GM21717 (cell line): ENCODE results near the gene IL1RL1.

ENCODE experiments used
- ATAC-seq: cut with Tn5 transposase; IDR thresholded peaks from one replicate; pipeline ENCODE4 v1.9.1; 2021; ENCODE audit warnings: mild to moderate bottlenecking, moderate library complexity; ENCODE audit not compliant: unreplicated experiment

IL1RL1 gene

DNA sequence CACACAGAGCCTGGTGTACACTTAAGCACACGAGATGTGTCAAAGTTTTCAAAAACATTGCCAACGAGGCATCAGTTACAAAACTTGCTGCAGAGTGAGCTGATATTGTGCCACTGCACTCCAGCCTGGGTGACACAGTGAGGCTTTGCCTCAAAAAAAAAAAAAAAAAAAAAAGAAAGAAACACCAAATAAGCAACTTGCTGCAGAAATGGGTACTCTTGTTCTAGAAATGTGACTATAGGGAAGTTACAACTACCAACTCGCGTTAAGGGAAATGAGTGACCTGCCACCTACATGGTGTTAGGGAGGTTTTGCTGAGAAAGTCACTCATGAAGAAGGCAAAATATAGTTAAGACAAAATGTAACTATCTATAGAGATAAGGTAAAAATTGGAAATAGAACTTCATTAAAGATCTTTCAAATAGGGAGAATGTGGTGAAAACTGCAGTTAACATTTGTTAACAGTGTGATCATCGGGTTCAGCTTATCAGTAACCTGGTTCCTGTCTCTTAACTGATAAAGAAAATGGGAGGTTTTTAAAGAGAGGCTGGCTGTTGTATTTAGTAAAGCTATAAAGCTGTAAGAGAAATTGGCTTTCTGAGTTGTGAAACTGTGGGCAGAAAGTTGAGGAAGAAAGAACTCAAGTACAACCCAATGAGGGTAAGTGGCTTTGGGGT is at the start of gene IL1RL1:
Gene IL1RL1 (plus strand): TSS at position 600 of the 677 bp plus-strand sequence. CDS start 26,702 bp downstream, outside the sequence.
- ATAC-seq = no peak

DNA sequence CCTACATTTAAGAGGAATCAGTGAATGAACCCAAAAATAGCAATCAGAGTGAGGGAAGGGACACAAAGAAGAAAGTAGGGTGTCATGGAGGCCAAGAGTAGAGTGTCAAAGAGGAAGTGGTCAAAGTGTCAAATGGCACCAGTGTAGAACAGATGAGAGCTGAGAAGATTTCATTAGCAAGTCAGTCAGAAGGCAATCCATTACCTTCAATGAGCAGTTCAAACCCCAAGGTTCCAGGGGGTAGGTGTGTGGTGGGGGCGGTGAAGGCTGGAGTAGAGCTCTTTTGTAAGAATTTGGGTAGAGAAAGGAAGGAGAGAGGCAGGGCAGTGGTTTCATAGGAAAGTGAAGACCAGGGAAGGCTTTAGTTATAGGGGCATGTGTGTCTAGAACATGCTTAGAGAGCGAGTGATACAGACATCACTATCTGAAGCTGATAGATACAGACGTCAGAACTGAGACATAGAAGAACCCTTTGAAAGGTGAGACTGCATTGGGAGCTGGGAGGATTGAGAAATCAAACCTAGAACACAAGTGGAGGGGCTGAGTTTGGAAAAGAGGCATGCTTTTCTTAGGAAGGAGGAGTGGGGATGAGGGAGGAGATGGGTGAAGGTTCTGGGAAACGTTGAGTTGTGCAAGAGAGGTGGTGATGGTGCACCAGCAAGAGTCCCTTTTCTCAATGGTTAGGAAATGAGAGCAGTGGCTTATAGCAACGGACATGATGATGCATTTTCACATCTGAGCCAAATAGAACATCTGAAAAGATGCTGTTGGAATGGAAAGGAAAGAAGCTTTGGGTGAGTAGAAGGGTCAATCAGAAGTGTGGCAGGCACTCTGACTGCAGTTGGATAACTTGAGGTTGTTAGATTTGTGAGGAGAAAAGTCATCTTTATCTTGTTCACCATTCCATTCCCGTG is 48.9 kb upstream of the IL1RL1 start:
- no peak for ATAC-seq

DNA sequence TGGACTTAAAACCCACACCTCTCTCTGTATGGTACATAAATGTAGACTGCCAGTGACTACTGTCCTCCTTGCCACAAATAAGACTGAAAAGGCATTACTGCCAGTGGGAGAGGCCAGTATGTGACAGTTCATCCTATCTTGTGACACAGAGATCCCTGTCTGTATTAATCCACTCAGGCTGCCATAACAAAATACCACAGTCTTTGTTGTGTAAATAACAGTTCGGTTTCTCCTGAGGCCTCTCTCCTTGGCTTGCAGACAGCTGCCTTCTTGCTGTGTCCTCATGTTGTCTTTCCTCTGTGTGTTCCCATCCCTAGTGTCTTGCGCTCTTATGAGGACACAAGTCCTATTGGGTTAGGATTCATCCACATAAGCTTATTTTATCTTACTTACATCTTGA is 46.4 kb upstream of the IL1RL1 start:
- no peak for ATAC-seq

DNA sequence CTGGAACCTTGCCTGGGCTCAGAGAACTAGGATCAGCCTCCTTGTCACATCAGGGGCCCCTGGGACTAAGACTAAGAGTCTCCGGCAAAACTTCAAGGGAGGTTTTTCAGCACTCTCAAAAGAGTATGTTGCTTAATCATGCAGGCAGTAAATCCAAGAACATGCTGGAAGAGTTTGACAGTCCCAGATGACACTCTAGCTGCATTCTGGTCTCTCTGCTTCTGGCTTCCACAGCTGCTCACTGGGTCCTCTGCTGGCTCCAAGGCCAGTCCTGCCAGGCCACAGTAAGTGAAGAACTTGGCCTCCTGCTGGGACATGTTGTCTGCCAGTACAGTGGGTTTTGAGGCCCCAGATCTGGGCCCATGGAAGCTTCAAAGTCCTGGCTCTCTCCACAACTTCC is 45.2 kb upstream of the IL1RL1 start:
- no peak for ATAC-seq

DNA sequence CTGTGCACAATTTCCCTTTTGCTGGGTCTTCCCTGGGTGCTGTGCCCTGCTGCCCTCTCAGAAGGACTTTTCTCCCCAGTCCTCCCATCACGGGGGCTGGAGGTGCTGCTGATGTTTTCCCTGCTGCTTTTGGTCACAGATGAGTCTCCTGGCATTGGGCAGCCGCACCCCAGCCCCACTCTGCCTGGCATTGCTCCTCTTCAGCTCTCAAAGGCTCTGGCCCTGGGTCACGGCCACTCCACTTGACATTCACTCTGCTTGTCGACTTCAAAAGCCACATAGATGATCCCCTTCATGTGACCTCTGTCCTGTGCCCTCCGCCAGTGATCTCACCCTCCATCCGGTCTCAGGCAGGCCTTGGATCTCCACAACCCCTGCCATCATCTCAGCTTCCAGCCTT is 43.6 kb upstream of the IL1RL1 start:
- ATAC-seq = no peak

DNA sequence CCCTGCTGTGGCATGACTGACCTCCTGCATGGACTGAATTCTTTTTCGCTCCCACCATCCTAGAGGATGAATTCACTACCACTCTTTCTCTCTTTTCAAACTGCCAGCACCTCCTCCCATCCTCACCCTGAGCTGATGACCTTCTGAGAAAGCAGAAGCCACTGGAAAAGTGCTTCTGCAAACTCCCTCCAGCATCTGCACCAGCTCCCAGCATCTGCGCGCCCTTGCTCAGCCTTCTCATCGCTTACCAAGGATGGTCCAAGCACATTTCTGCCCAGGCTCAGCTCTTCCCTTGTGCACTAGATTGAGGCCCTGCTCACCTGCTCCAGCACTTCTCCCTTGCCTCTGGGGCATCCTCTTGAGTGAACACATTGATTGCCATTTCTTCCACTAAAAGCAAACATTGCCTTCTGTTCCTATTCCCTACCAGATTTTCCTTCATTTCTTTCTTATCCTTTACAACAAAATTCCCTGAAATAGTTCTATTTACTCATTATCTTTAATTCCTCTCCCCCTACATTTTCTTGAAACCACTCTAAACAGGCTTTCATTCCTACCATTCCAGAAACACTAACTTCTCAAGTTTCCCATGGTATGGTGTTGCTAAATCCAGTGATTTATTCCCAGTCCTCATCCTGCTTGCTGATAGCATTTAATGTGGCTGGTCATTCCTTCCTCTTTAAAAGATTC is 42.7 kb upstream of the IL1RL1 start:
- no peak for ATAC-seq

DNA sequence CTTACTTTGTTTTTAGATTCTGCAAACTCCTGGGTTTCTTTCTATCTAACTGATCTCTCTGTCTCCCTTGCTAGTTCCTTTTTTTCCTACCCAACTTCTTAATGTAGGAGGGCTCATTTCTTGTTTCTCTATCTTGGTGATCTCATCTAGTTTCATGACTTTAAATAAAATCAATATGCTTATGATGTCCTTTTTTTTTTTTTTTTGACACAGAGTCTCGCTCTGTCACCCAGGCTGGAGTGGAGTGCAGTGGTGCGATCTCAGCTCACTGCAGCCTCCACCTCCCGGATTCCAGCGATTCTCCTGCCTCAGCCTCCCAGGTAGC is 42.2 kb upstream of the IL1RL1 start:
- ATAC-seq = no peak

DNA sequence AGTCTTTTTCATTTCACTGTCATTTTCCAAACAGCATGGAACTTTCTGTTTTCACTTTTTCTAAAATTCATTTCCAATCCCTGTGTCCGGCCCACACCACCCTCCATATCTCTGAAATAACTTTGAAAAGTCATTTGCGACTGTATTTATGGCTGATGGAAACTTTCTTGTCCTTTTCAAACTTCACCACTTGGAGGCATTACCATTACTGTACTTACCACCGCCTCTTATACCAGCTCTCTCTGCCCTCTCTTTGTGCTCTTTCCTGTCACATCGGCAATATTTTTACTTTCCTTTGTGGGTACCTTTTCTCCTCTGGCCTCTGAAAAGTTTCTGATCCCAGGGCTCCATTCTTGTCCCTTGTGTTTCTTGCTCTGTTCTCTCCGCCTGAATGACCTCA is 39.5 kb upstream of the IL1RL1 start:
- no peak for ATAC-seq

DNA sequence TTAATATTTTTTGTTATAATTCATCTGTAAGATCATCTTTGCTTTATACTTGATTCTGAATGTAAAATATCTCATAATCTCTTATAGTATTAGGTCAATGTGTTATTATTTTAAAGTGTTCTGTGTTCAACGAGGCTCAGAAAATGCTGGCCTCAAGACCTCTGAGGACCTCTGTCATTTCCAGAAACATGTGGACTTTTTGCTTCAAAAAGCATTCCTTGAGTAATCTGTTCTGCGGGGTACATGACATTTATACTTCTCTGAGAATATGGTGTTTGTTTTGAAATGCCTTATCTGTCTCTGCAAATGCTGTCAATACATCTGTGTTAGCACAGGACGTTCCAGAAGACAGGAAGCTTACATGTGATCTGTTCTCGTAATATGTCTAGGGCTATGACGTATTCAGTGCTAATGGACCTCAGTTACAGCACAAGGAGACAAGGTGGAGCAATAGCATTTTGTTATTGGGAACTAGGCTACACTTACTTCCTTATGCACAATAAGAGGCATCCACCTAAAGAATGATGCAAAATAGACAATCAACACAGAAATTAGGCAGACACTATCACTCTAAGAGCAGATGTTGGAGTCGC is 37.6 kb upstream of the IL1RL1 start:
- no peak for ATAC-seq

DNA sequence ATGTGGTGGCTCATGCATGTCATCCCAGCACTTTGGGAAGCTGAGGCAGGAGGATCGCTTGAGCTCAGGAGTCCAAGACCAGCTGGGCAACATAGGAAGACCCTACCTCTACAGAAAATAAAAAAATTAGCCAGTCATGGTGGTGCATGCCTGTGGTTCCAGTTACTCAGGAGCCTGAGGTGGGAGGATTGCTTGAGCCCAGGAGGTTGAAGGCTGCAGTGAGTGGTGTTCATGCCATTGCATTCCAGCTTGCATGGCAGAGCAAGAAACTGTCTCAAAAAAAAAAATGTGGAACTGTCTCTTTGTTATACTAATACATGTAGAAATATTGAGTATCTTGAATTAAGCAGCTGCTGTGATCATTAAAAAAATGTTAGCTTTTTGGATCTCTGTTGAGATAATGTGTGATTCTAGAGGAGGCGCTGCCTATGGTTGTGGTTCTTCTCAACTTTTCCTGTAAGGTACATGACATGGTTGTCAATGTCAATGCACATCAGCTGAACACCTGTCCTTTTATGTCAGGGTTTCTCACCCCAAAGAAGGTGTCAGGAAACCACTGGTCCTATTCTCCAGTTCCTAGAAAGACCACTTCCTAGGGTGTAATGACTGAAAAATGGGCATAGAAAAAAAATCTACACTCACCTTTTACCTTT is 34.7 kb upstream of the IL1RL1 start:
- no peak for ATAC-seq

DNA sequence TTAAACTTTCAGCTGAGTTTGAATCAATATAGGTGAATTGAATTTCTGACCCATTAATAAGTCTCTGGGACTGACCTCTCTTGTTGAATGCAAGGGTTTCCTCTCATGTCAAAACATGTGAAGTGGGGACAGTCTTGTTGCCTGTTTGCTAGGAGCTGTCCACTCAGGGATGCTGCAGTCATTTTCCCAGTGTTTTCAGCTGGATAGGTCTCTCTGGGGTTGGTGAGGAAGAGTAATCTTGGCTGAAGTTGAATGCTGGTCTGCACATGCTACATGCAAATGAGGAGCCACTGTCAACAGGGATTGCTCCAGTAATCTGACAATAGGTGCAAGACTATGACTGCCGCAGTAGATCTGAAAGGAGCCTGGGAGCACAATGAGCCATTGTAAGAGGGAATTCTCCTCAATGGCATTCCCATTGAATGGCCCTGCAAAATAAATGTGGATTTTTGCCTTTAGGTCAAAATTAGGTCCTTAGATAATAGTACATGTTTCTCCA is 34.1 kb upstream of the IL1RL1 start:
- ATAC-seq = no peak

DNA sequence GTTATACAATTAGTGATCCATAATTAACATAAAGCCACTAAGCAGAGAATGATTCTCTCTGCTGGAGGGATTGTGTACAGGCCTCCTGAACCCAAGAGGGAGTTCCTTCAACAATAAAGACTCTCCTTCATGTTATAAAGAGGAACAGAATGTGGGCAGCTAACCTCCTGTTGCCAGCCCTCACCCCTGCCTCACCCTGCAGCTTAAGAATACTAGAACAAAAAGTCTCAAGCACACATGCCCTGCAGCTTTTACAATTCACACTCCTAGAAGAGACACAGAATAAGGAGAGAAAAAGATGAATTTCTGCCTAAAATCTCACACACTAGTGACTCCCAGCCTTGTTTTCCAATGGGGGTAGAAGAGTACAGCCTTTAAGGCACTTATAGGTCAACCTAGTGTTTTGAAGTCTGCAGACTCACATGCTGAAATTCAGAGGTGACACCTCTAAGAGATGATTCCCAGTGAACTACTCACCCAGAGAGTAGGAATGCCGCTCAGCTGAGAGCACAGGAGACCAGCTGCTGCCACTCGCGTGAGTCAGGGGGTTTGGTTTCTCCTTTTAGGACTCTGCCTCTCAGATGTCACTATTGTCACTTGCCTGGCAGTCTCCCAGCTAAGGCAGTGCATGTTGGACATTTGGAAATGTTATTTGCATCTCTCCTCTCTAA is 32.5 kb upstream of the IL1RL1 start:
- ATAC-seq = no peak

DNA sequence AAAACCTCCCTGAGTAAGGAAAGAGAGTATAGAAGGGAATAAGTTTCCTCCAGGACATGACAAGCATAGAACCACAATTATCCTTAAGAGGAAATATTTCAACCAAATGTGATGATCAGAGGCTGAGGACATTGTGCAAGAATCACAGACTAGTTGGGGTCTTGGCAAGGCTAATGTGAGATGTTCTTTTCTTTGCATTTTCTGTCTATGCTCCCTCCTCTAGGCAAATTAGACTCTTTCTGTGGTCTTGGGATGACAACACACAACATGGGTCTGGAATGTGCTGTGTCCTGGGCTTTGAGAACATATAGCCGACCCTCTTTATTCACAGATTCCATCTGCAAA is 32.0 kb upstream of the IL1RL1 start:
- no peak for ATAC-seq

DNA sequence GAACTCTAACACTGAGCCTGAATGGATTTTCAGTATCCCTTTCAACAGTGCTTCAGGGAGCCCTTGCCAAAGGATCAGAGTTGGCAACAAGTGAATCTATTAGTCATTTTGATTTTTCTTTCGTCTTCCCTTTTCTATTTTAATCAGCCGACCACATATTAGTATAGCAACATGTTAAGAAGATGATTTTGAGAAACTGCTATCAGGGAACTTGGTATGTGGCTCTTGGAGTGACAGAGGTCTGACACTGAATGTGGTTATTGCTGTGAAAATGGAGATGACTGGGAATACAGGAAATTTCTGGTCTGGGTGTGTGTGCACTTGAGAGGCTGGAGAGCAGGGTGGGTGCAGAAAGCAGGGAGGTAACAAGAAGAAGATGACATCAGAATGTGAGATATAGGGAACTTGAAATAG is 28.7 kb upstream of the IL1RL1 start:
- ATAC-seq = no peak

DNA sequence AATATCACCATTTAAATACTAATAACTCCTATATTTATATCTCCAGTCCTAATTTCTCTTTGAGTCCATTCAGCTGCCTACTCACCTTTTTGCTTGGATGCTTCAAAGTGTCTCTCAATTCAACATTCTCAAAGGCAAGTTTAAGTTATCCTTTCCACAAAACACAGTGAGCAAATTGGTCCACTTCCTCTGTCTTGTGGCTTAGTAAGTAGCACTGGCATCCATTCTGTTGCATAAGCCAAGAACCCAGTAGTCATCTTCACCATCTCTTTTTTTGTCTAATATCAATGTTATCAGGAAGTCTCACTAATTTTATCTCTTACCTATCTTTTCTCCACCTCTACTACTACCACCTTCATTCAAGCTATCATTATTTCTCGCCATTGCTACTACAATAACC is 27.4 kb upstream of the IL1RL1 start:
- ATAC-seq = no peak

DNA sequence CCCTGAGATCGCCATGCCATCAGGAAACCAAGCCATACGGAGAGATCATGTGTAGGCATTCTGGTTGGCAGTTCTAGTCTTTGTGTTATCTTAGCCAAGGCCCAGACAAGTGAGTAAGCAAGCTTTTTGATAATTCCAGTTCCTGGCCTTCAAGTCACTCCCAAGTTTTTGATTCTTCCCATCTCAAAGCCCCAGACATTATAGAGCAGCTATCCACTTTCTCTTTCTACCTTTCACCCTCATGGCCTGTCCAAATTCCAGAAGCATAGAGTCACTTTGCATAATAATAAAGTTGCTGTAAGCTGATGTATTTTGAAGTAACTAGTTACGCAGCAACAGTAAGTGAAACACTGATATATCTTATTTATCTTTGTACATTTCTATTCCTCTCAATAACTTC is 26.8 kb upstream of the IL1RL1 start:
- ATAC-seq = no peak

DNA sequence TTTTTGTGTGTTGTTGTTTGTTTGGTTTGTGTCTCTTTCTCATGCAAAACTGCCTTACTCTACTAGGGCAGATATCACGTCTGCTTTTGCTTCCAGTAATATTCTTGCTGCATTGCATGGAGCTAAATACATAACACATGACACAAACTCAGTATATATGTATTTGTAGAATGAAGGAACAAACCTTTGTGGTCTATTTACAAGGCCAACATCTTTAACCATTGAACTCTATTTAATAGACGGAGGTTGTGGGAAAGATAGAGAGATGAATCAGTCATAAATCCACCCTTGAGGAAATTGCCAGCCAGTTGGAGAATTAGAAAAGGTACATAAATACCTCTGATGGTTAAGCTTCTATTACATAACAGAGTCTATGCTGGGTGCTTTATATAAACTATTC is 26.0 kb upstream of the IL1RL1 start:
- ATAC-seq = no peak

DNA sequence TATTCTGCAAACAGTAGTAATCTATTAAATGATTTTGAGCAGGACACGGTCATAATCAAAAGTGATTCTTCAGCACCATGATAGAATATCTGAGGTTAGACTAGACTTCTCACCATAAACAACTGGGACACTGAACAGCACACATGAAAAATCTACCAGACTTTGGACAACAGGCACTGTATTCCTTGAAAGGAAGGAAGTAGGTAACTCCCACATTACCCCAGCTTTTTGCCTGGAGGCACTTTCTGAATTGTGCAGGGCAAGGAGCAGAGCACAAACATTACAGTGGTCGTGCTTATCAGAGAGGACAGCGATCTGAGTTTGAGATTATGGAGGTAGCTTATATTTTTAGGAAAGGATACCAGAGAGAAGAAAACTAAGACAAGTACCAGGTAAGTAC is 25.3 kb upstream of the IL1RL1 start:
- no peak for ATAC-seq

DNA sequence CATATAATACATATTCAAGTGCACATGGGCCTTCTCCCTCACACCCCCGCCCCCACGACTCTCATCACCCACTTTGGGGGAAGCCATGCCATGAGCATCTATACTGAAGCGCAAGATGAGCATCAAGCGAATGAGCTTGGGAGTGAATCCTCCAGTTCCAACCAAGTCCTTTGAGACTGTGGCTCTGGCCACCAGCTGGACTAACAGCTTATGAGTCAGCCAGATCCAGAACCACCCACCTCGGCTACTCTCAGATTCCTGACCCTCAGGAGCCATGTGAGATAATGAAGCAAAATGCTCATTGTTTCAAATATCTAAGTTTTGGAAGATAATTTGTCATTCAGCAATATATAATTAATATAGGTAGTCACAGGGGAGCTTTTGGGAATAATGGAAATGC is 22.2 kb upstream of the IL1RL1 start:
- ATAC-seq = no peak

DNA sequence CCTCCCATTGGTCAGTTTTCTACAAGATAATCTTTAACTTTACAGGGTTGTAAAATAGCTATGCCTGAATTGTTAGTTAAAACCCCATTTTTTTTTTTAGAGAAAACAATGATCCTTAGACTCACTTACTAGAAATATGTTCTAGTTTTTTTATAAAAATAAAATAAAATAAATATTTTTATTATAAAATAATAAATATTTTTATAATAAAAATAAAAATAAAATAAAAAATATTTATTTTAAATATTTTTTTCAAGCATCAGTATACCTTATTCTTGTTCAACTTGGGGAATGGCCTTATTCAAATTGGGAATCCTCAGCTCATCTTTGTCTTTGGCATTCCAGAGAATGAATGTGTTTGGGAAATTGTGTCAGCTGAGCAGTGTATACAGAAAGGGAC is 20.8 kb upstream of the IL1RL1 start:
- ATAC-seq = no peak
